Progenitor cell of endocrine pancreas (in vitro differentiated cells): ENCODE results near the gene OR7G2. TPM values are rescaled to one million over a fixed set of nuclear protein-coding genes. Genes with fewer than 3 reads are reported as not detected.
"Not testable (repeated sequence)": the region's sequence is repeated elsewhere in the genome, so short reads cannot be mapped to it uniquely, and the experiment has no call there.

ENCODE experiments used
- DNase-seq: peaks from one replicate; pipeline ENCODE4 v3.0.0; 2021; ENCODE audit warnings: low spot score; ENCODE audit not compliant: unreplicated experiment
- H3K27ac Mint-ChIP-seq: 2 replicates; pipeline ENCODE4 v1.8.0; 2021; ENCODE audit warnings: mild to moderate bottlenecking, moderate library complexity, mixed read lengths
- H3K27me3 Mint-ChIP-seq: 2 replicates; pipeline ENCODE4 v1.8.0; 2021; ENCODE audit warnings: mixed read lengths
- H3K36me3 Mint-ChIP-seq: 2 replicates; pipeline ENCODE4 v1.8.0; 2022; ENCODE audit warnings: mixed read lengths; ENCODE audit not compliant: insufficient read depth
- H3K4me1 Mint-ChIP-seq: 2 replicates; pipeline ENCODE4 v1.8.0; 2021; ENCODE audit warnings: low read depth, mixed read lengths
- H3K4me3 Mint-ChIP-seq: 2 replicates; pipeline ENCODE4 v1.8.0; 2021; ENCODE audit warnings: low read depth, mild to moderate bottlenecking, moderate library complexity, mixed read lengths
- H3K9me3 Mint-ChIP-seq: 2 replicates; pipeline ENCODE4 v1.8.0; 2021; ENCODE audit warnings: low read depth, mixed read lengths
- total RNA-seq: library from RNA; stranded (reverse); gene quantifications from 2 replicates; pipeline ENCODE4 v1.2.1, GENCODE V29; 2021
- TF ChIP-seq, protein P1 (sequence below): fragments of 200-600 bp; sonication (generic); IDR thresholded peaks from one replicate; pipeline ENCODE4 v1.5.0; 2021; ENCODE audit warnings: antibody characterized with exemption, mild to moderate bottlenecking; ENCODE audit not compliant: unreplicated experiment

The OR7G2 gene
- total RNA-seq, 1 donor from 2014 or later = not detected

- Mint-ChIP-seq H3K4me1 (peaks cover 14% of the 10 kb centered on the region), H3K27me3 (no peaks in the 10 kb centered on the region), H3K9me3 (no peaks in the 10 kb centered on the region), H3K36me3 (no peaks in the 10 kb centered on the region), H3K27ac (peak overlapping the region; percentile 71), H3K4me3 (no peak overlapping the region)
- TF ChIP-seq, protein P1, sequence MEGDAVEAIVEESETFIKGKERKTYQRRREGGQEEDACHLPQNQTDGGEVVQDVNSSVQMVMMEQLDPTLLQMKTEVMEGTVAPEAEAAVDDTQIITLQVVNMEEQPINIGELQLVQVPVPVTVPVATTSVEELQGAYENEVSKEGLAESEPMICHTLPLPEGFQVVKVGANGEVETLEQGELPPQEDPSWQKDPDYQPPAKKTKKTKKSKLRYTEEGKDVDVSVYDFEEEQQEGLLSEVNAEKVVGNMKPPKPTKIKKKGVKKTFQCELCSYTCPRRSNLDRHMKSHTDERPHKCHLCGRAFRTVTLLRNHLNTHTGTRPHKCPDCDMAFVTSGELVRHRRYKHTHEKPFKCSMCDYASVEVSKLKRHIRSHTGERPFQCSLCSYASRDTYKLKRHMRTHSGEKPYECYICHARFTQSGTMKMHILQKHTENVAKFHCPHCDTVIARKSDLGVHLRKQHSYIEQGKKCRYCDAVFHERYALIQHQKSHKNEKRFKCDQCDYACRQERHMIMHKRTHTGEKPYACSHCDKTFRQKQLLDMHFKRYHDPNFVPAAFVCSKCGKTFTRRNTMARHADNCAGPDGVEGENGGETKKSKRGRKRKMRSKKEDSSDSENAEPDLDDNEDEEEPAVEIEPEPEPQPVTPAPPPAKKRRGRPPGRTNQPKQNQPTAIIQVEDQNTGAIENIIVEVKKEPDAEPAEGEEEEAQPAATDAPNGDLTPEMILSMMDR = no peak
- DNase-seq = no peak
These were observed 52.5 kb downstream of the OR7G2 start for GRCh38 chr19:9054765-9055164.

DNA sequence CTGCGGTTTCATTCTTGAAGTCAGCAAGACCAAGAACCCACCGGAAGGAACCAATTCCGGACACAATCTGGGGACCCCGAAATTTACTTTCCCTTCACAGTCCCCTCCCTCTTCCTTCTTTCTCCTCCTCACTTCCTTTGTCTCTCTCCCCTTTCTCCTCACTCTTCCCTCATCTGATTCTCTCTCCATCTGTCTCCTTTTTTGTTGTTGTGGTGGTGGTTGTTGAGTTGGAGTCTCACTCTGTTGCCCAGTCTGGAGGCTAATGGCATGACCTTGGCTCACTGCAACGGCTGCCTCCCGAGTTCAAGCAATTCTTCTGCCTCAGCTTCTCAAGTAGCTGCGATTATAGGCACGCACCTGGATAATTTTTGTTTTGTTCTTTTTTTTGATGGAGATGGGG, 53.1 kb downstream of the OR7G2 start:
- no peaks in the 10 kb centered on the region for H3K27me3 Mint-ChIP-seq
- no peak overlapping the region for H3K4me3 Mint-ChIP-seq
- H3K36me3 Mint-ChIP-seq = no peaks in the 10 kb centered on the region
- TF ChIP-seq, protein P1 = no peak
- no peak overlapping the region for H3K27ac Mint-ChIP-seq
- no peaks in the 10 kb centered on the region for H3K9me3 Mint-ChIP-seq
- no peak for DNase-seq
- H3K4me1 Mint-ChIP-seq = peaks cover 10% of the 10 kb centered on the region

- H3K27ac Mint-ChIP-seq, H3K4me1 Mint-ChIP-seq, H3K36me3 Mint-ChIP-seq, H3K27me3 Mint-ChIP-seq, H3K4me3 Mint-ChIP-seq, H3K9me3 Mint-ChIP-seq, DNase-seq: not testable (repeated sequence)
These were observed 53.6 kb downstream of the OR7G2 start for GRCh38 chr19:9053674-9054073.

DNA sequence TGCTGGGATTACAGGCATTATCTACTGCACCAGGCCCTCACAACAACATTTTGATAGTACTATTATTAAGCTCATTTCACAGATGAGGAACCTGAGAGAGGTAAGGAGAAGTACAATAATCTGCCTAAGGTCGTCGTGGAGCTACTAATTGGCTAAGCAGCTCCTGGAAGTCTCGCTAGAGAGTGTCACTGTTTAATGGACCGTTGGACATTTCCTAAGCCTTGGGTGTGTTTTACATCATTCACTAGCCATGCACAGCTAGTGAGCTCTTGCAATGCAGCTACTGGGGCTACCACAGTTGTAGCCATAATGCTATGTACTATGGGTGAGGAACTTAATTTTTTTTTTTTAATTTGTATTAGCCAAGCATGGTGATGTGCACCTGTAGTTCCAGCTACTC, 54.4 kb downstream of the OR7G2 start:
- Mint-ChIP-seq H3K4me1 (peaks cover 8% of the 10 kb centered on the region), H3K9me3 (no peaks in the 10 kb centered on the region), H3K36me3 (no peaks in the 10 kb centered on the region), H3K27ac (no peak overlapping the region), H3K4me3 (no peak overlapping the region), H3K27me3 (no peaks in the 10 kb centered on the region)
- TF ChIP-seq, protein P1 = no peak
- DNase-seq = no peak

Other genes starting within 250 kb of the OR7G2 start
- 0.31 and 0.43 TPM in 2 replicates for gene MUC16, start 97.1 kb downstream of the OR7G2 start, total RNA-seq
- not detected in 2 replicates for gene OR1M1, start 20.4 kb downstream of the OR7G2 start, total RNA-seq
- gene OR7G1, start 8.3 kb upstream of the OR7G2 start, total RNA-seq = not detected in 2 replicates
- gene OR7G3, start 19.5 kb upstream of the OR7G2 start, total RNA-seq = not detected in 2 replicates
- gene ZNF317, start 32.9 kb upstream of the OR7G2 start, total RNA-seq = 38.6 and 46.8 TPM in 2 replicates
- gene OR7D2, start 71.5 kb upstream of the OR7G2 start, total RNA-seq = 1.2 and 1.8 TPM in 2 replicates
- gene OR7D4, start 112.1 kb upstream of the OR7G2 start, total RNA-seq = not detected in 2 replicates
- gene OR7E24, start 143.5 kb upstream of the OR7G2 start, total RNA-seq = not detected in 2 replicates
- gene ZNF699, start 202.4 kb upstream of the OR7G2 start, total RNA-seq = 6.6 and 8.0 TPM in 2 replicates
- 42.4 and 42.5 TPM in 2 replicates for gene ZNF559, start 216.7 kb upstream of the OR7G2 start, total RNA-seq